Measurements from ENCODE around the gene FAR1.

Gene FAR1

GRCh38 chr11:13772223-13773046, 104.0 kb downstream of the FAR1 start:
- no peak for DNase-seq
- intact Hi-C loops (cut with DNase I) = loop anchor here (2.0 to 5.0 kb wide), 3 partner anchors 105 to 476 kb away; partner anchors contain the start of gene FAR1

- DNase-seq = no peak
- intact Hi-C loops (cut with DNase I) = no loop called here
Measured at GRCh38 chr11:13775471-13775870, 107.0 kb downstream of the FAR1 start.

- no peak for DNase-seq
- intact Hi-C loops (cut with DNase I) = no loop called here
Measured at GRCh38 chr11:13776134-13776815, 107.8 kb downstream of the FAR1 start.

GRCh38 chr11:13777341-13777985, 109.0 kb downstream of the FAR1 start:
- intact Hi-C loops (cut with DNase I) = no loop called here
- DNase-seq = no peak

- DNase-seq = no peak
- intact Hi-C loops (cut with DNase I) = no loop called here
Measured at GRCh38 chr11:13778345-13778744, 109.9 kb downstream of the FAR1 start.

GRCh38 chr11:13781153-13781552, 112.7 kb downstream of the FAR1 start:
- intact Hi-C loops (cut with DNase I) = no loop called here

More at GRCh38 chr11:13781153-13781552, 112.7 kb downstream of the FAR1 start:
- DNase-seq = no peak
